ENCODE data around the gene STEAP2.
"Not testable (repeated sequence)": the region's sequence is repeated elsewhere in the genome, so short reads cannot be mapped to it uniquely, and the experiment has no call there.

STEAP2 gene

GRCh38 chr7:90232430-90232829 lies 20.9 kb downstream of the STEAP2 start:
- DNase-seq (ENCODE audit: insufficient read length, low spot score): no peak
- FAIRE-seq: no peak

GRCh38 chr7:90233569-90233968 lies 22.0 kb downstream of the STEAP2 start:
- DNase-seq (ENCODE audit: insufficient read length, low spot score): no peak
- no peak for FAIRE-seq

GRCh38 chr7:90236721-90237289 lies 25.3 kb downstream of the STEAP2 start:
- DNase-seq (ENCODE audit: insufficient read length, low spot score): no peak
- no peak for FAIRE-seq

GRCh38 chr7:90238022-90238421 lies 26.5 kb downstream of the STEAP2 start:
- no peak for FAIRE-seq
- no peak for DNase-seq (ENCODE audit: insufficient read length, low spot score)

- DNase-seq (ENCODE audit: insufficient read length, low spot score) (no peak), FAIRE-seq (no peak)
Observed at GRCh38 chr7:90238583-90238982, 27.0 kb downstream of the STEAP2 start.

- no peak for DNase-seq (ENCODE audit: insufficient read length, low spot score)
- no peak for FAIRE-seq
Observed at GRCh38 chr7:90239050-90239449, 27.5 kb downstream of the STEAP2 start.

- DNase-seq (ENCODE audit: insufficient read length, low spot score): no peak
- FAIRE-seq: no peak
Observed at GRCh38 chr7:90239625-90240228, 28.2 kb downstream of the STEAP2 start.

- no peak for FAIRE-seq
- no peak for DNase-seq (ENCODE audit: insufficient read length, low spot score)
Observed at GRCh38 chr7:90242369-90243168, 31.0 kb downstream of the STEAP2 start.

- FAIRE-seq (no peak), DNase-seq (ENCODE audit: insufficient read length, low spot score) (no peak)
Observed at GRCh38 chr7:90243556-90243955, 32.0 kb downstream of the STEAP2 start.

GRCh38 chr7:90244565-90244908 lies 33.0 kb downstream of the STEAP2 start:
- DNase-seq (ENCODE audit: insufficient read length, low spot score) (no peak), FAIRE-seq (no peak)

GRCh38 chr7:90244909-90245851 lies 33.6 kb downstream of the STEAP2 start, which contains the start of gene CFAP69:
Gene CFAP69 (plus strand): TSS chr7:90245174. CDS start chr7:90245425, 251 bp downstream.
- FAIRE-seq (no peak), DNase-seq (ENCODE audit: insufficient read length, low spot score) (peak; percentile 59)

GRCh38 chr7:90246171-90246570 lies 34.6 kb downstream of the STEAP2 start:
- FAIRE-seq: no peak
- no peak for DNase-seq (ENCODE audit: insufficient read length, low spot score)

GRCh38 chr7:90248706-90249105 lies 37.2 kb downstream of the STEAP2 start:
- DNase-seq (ENCODE audit: insufficient read length, low spot score) (no peak), FAIRE-seq (no peak)

- FAIRE-seq (no peak), DNase-seq (ENCODE audit: insufficient read length, low spot score) (no peak)
Observed at GRCh38 chr7:90250601-90251303, 39.2 kb downstream of the STEAP2 start.

- no peak for DNase-seq (ENCODE audit: insufficient read length, low spot score)
- no peak for FAIRE-seq
Observed at GRCh38 chr7:90251304-90251635, 39.7 kb downstream of the STEAP2 start.

GRCh38 chr7:90256011-90256410 lies 44.5 kb downstream of the STEAP2 start:
- DNase-seq (ENCODE audit: insufficient read length, low spot score); FAIRE-seq: not testable (repeated sequence)

- no peak for DNase-seq (ENCODE audit: insufficient read length, low spot score)
- no peak for FAIRE-seq
Observed at GRCh38 chr7:90256778-90257177, 45.2 kb downstream of the STEAP2 start.

GRCh38 chr7:90261441-90261840 lies 49.9 kb downstream of the STEAP2 start:
- FAIRE-seq: no peak
- no peak for DNase-seq (ENCODE audit: insufficient read length, low spot score)

GRCh38 chr7:90262438-90262837 lies 50.9 kb downstream of the STEAP2 start:
- FAIRE-seq (no peak), DNase-seq (ENCODE audit: insufficient read length, low spot score) (peak; percentile 11)

- DNase-seq (ENCODE audit: insufficient read length, low spot score): no peak
- no peak for FAIRE-seq
Observed at GRCh38 chr7:90266808-90267207, 55.3 kb downstream of the STEAP2 start.

All from HTR-8/SVneo (cell line).